Lung (tissue), 12 donors: ENCODE data around the gene SET. TPM values are rescaled to one million over a fixed set of nuclear protein-coding genes. Genes with fewer than 3 reads are reported as not detected.

Source experiments
- ATAC-seq: fragments of 200-7000 bp; cut with Tn5 transposase; one replicate; pipeline ENCODE4 v1.9.1; 2020; ENCODE audit warnings: moderate number of reproducible peaks; ENCODE audit not compliant: insufficient read depth, low FRiP score
- DNase-seq, 3 donors: peaks; one replicate each; pipeline ENCODE4 v3.0.0-alpha.2; 2013 to 2017
- H3K27ac ChIP-seq, 2 donors: one replicate each; pipeline ENCODE4 v1.5.1; 2013; ENCODE audit warnings: mild to moderate bottlenecking in 2 of 2, moderate library complexity in 2 of 2, control low read depth in 1 of 2, inconsistent platforms in 1 of 2, low read depth in 1 of 2, low read length in 1 of 2
- H3K27me3 ChIP-seq, 3 donors: one replicate each; pipeline ENCODE4 v1.5.1; 2013; ENCODE audit warnings: low read length in 2 of 3; ENCODE audit not compliant: control insufficient read depth in 3 of 3, insufficient read depth in 3 of 3
- H3K36me3 ChIP-seq, 4 donors: one replicate each; pipeline ENCODE4 v1.5.1; 2013; ENCODE audit warnings: low read length in 4 of 4, mild to moderate bottlenecking in 1 of 4, moderate library complexity in 1 of 4; ENCODE audit not compliant: control insufficient read depth in 4 of 4, insufficient read depth in 4 of 4
- H3K4me1 ChIP-seq, 5 donors: one replicate each; pipeline ENCODE4 v1.5.1; 2013; ENCODE audit warnings: low read length in 5 of 5, mild to moderate bottlenecking in 2 of 5, moderate library complexity in 1 of 5; ENCODE audit not compliant: control insufficient read depth in 5 of 5, insufficient read depth in 5 of 5
- H3K4me3 ChIP-seq: one replicate; pipeline ENCODE4 v1.5.1; 2013; ENCODE audit warnings: mild to moderate bottlenecking, control low read depth, moderate library complexity
- H3K9ac ChIP-seq, 2 donors: one replicate each; pipeline ENCODE4 v1.5.1; 2013; ENCODE audit warnings: low read length in 2 of 2, control low read depth in 1 of 2; ENCODE audit not compliant: insufficient read depth in 1 of 2
- H3K9me3 ChIP-seq, 4 donors: one replicate each; pipeline ENCODE4 v1.5.1; 2013; ENCODE audit warnings: low read length in 3 of 4, mild to moderate bottlenecking in 1 of 4, moderate library complexity in 1 of 4; ENCODE audit not compliant: control insufficient read depth in 4 of 4, insufficient read depth in 3 of 4
- CTCF ChIP-seq: IDR thresholded peaks from 2 replicates; pipeline ENCODE4 v1.5.1; 2012; ENCODE audit warnings: mild to moderate bottlenecking; ENCODE audit errors: control extremely low read depth, extremely low read depth
- WGBS, 2 donors: extraction: QIAGEN DNeasy Blood & Tissue Kit; methylation state at CpG; one replicate each; pipeline ENCODE4 v1.1.7; 2013; 5-methylcytosine and 5-hydroxymethylcytosine counted together
- polyA plus RNA-seq, 2 donors: library from polyadenylated mRNA; stranded (reverse); fragments of 200-250 nt; gene quantifications; one replicate each; pipeline ENCODE4 v1.2.1, GENCODE V29; 2013
- total RNA-seq, 2 donors: library from RNA; depleted of rRNA in 1 of 2; stranded (reverse); fragments of >200 nt in 1 of 2; gene quantifications; one replicate each; pipeline ENCODE4 v1.2.1, GENCODE V29; 2014 to 2021
- donor health status: control.
- donor health status: control.
- donor health status: Bipolar disorder and iron deficiency.
- donor health status: healthy.
- donor health status: DM: yes; HTN: yes; CAD: no.

The SET gene
- total and polyA plus RNA-seq, 4 donors, result 98.0 to 364 (median 189) TPM

- peaks cover 0 to 16% (median 0%) of the 10 kb centered on the region in 4 donors for H3K36me3 ChIP-seq
- H3K9ac ChIP-seq, result no peak overlapping the region
- no peaks in the 10 kb centered on the region for H3K27me3 ChIP-seq
- H3K9me3 ChIP-seq, result no peaks in the 10 kb centered on the region
- H3K27ac ChIP-seq, result peak overlapping the region; percentile 30 to 73
- ATAC-seq, result peak; percentile 24
- H3K4me3 ChIP-seq, result peak overlapping the region; percentile 45
- 23 to 34% methylated on average over 10 of the region's 10 CpGs for WGBS, 2 donors
- H3K4me1 ChIP-seq, result peaks cover 0 to 5% (median 0%) of the 10 kb centered on the region in 5 donors
- peak; percentile 48 to 58 (median 54) for DNase-seq
- no peak for TF ChIP-seq CTCF
These were observed 35.8 kb downstream of the SET start for GRCh38 chr9:128724744-128725211.

- H3K27ac ChIP-seq, result no peak overlapping the region
- DNase-seq, result no peak
- H3K9me3 ChIP-seq, result no peaks in the 10 kb centered on the region
- H3K4me3 ChIP-seq, result no peak overlapping the region
- ATAC-seq, result no peak
- no peaks in the 10 kb centered on the region for H3K27me3 ChIP-seq
- H3K4me1 ChIP-seq, result peaks cover 0 to 5% (median 0%) of the 10 kb centered on the region in 5 donors
- no peak overlapping the region for H3K9ac ChIP-seq
- no peak for TF ChIP-seq CTCF
- peaks cover 0 to 17% (median under 1%) of the 10 kb centered on the region in 4 donors for H3K36me3 ChIP-seq
- 83 to 86% methylated on average over 5 of the region's 5 CpGs for WGBS, 2 donors
These were observed 38.7 kb downstream of the SET start for GRCh38 chr9:128727640-128728248.

GRCh38 chr9:128728298-128728697 is 39.3 kb downstream of the SET start:
- Histone ChIP-seq H3K27ac (no peak overlapping the region), H3K4me3 (no peak overlapping the region), H3K36me3 (peaks cover 0 to 20% (median 2%) of the 10 kb centered on the region in 4 donors), H3K4me1 (peaks cover 0 to 5% (median 0%) of the 10 kb centered on the region in 5 donors), H3K27me3 (no peaks in the 10 kb centered on the region), H3K9me3 (no peaks in the 10 kb centered on the region), H3K9ac (no peak overlapping the region)
- WGBS, 2 donors, result 76 to 85% methylated on average over 7 of the region's 7 CpGs
- ATAC-seq, result no peak
- DNase-seq, result no peak
- TF ChIP-seq CTCF, result no peak

GRCh38 chr9:128729302-128729701 is 40.3 kb downstream of the SET start:
- TF ChIP-seq CTCF, result no peak
- ATAC-seq (no peak), DNase-seq (no peak)
- peaks cover 0 to 20% (median 2%) of the 10 kb centered on the region in 4 donors for H3K36me3 ChIP-seq
- no peak overlapping the region for H3K27ac ChIP-seq
- no peak overlapping the region for H3K4me3 ChIP-seq
- no peaks in the 10 kb centered on the region for H3K9me3 ChIP-seq
- no peak overlapping the region for H3K9ac ChIP-seq
- no peaks in the 10 kb centered on the region for H3K27me3 ChIP-seq
- 84 to 86% methylated on average over 5 of the region's 5 CpGs for WGBS, 2 donors
- peaks cover 0 to 5% (median 0%) of the 10 kb centered on the region in 5 donors for H3K4me1 ChIP-seq
